Colonic mucosa (tissue), 4 donors: ENCODE results near the gene GABRG1. TPM values are rescaled to one million over a fixed set of nuclear protein-coding genes. Genes with fewer than 3 reads are reported as not detected.

Source experiments
- DNase-seq: peaks from one replicate; pipeline ENCODE4 v3.0.0-alpha.2; 2020
- H3K27ac ChIP-seq: fragments of 200-600 bp; one replicate; pipeline ENCODE4 v1.8.0; 2021
- H3K27me3 ChIP-seq: fragments of 200-600 bp; one replicate; pipeline ENCODE4 v1.8.0; 2021
- H3K36me3 ChIP-seq: fragments of 200-600 bp; one replicate; pipeline ENCODE4 v1.8.0; 2021
- H3K4me1 ChIP-seq: fragments of 200-600 bp; one replicate; pipeline ENCODE4 v1.8.0; 2021; ENCODE audit warnings: mild to moderate bottlenecking
- H3K4me3 ChIP-seq: fragments of 200-600 bp; one replicate; pipeline ENCODE4 v1.8.0; 2021
- H3K9ac ChIP-seq, 2 donors: one replicate each; pipeline ENCODE4 v1.7.0; 2013; ENCODE audit warnings: control low read depth in 2 of 2, low read depth in 2 of 2, low read length in 2 of 2
- H3K9me3 ChIP-seq: fragments of 200-600 bp; one replicate; pipeline ENCODE4 v1.8.0; 2021
- intact Hi-C: fragments of 100-400 bp; cut with DNase I; formaldehyde crosslinking; loops from one replicate; pipeline ENCODE4 v1.14.1; 2022
- total RNA-seq, 2 donors: library from RNA; stranded (reverse); fragmentation: NEBNext Ultra II Directional in 1 of 2; extraction: Animal tissue kit (Norgen Biotek cat#: 25700) in 1 of 2; gene quantifications; one replicate each; pipeline ENCODE4 v1.2.1, GENCODE V29; 2021
- TF ChIP-seq, protein P1 (sequence below): fragments of 200-600 bp; IDR thresholded peaks from one replicate; pipeline ENCODE4 v1.8.0; 2022; ENCODE audit warnings: antibody characterized with exemption, mild to moderate bottlenecking
- donor health status: healthy.
- donor health status: DM: no; HTN: no; CAD: no.
- donor health status: DM: no; HTN: no; CAD: no.

Gene GABRG1
- total RNA-seq, 2 donors from 2014 or later: not detected

GRCh38 chr4:46081248-46081647 is 42.6 kb downstream of the GABRG1 start:
- Histone ChIP-seq H3K4me3 (no peak overlapping the region), H3K4me1 (no peaks in the 10 kb centered on the region), H3K9me3 (no peaks in the 10 kb centered on the region), H3K9ac (no peak overlapping the region), H3K27me3 (no peaks in the 10 kb centered on the region), H3K36me3 (no peaks in the 10 kb centered on the region), H3K27ac (no peak overlapping the region)
- TF ChIP-seq, protein P1, sequence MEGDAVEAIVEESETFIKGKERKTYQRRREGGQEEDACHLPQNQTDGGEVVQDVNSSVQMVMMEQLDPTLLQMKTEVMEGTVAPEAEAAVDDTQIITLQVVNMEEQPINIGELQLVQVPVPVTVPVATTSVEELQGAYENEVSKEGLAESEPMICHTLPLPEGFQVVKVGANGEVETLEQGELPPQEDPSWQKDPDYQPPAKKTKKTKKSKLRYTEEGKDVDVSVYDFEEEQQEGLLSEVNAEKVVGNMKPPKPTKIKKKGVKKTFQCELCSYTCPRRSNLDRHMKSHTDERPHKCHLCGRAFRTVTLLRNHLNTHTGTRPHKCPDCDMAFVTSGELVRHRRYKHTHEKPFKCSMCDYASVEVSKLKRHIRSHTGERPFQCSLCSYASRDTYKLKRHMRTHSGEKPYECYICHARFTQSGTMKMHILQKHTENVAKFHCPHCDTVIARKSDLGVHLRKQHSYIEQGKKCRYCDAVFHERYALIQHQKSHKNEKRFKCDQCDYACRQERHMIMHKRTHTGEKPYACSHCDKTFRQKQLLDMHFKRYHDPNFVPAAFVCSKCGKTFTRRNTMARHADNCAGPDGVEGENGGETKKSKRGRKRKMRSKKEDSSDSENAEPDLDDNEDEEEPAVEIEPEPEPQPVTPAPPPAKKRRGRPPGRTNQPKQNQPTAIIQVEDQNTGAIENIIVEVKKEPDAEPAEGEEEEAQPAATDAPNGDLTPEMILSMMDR: no peak
- no peak for DNase-seq
- intact Hi-C loops: no loop called here

- TF ChIP-seq, protein P1: no peak
- H3K27me3 ChIP-seq: no peaks in the 10 kb centered on the region
- intact Hi-C loops: no loop called here
Observed at GRCh38 chr4:46073778-46074177, 50.1 kb downstream of the GABRG1 start.

GRCh38 chr4:46051392-46051791 is 72.5 kb downstream of the GABRG1 start:
- TF ChIP-seq, protein P1: no peak
- Histone ChIP-seq H3K9ac (no peak overlapping the region), H3K4me3 (no peak overlapping the region), H3K4me1 (no peaks in the 10 kb centered on the region), H3K27ac (no peak overlapping the region), H3K27me3 (no peaks in the 10 kb centered on the region), H3K36me3 (no peaks in the 10 kb centered on the region), H3K9me3 (no peaks in the 10 kb centered on the region)
- no peak for DNase-seq
- intact Hi-C loops: no loop called here

More at GRCh38 chr4:46073778-46074177, 50.1 kb downstream of the GABRG1 start:
- no peaks in the 10 kb centered on the region for H3K9me3 ChIP-seq
- no peak overlapping the region for H3K4me3 ChIP-seq
- no peak overlapping the region for H3K27ac ChIP-seq
- no peak overlapping the region for H3K9ac ChIP-seq
- H3K36me3 ChIP-seq: no peaks in the 10 kb centered on the region
- no peaks in the 10 kb centered on the region for H3K4me1 ChIP-seq
- no peak for DNase-seq

DNA sequence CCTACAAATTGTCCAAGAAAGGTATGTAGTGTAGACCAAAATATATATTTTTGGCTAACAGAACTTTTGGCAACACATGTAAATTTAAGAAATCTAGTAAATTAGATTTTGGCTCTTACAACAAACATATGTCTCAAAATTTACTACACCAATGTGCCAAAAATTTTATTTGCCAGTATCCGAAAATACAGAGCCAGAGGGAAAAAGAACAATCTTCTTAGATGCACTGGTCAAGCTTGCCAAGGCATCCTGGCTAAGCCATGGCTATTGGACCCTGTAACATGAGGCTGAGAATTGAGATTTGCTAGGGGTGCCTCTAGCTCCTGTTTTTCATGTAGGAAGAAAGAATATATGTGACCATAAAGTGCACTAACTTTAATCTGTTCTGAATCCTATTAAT is 91.8 kb downstream of the GABRG1 start:
- H3K4me1 ChIP-seq: no peaks in the 10 kb centered on the region
- H3K9ac ChIP-seq: no peak overlapping the region
- TF ChIP-seq, protein P1: no peak
- intact Hi-C loops: no loop called here
- H3K27ac ChIP-seq: no peak overlapping the region
- DNase-seq: no peak
- H3K36me3 ChIP-seq: no peaks in the 10 kb centered on the region
- H3K27me3 ChIP-seq: no peaks in the 10 kb centered on the region
- H3K4me3 ChIP-seq: no peak overlapping the region
- no peaks in the 10 kb centered on the region for H3K9me3 ChIP-seq

DNA sequence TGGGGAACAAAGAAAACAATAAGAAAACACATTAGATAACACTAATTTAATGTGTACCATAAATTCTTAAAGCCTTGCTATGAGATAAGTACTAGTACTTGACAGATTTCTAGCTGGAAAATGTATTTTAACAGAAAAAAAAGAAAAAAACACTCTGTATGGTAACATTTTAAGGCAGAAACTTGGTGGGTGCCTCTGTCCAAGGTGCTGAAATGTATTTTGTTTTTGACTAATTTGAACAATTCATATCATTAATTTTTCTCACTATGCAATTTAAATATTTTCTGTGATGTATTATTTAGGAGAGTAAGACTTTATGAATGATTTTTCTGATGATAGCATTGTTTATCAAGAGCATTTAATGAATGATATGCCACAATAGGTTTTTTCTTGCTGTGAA is 107.5 kb downstream of the GABRG1 start:
- no peak overlapping the region for H3K9ac ChIP-seq
- no peak for DNase-seq
- TF ChIP-seq, protein P1: no peak

DNA sequence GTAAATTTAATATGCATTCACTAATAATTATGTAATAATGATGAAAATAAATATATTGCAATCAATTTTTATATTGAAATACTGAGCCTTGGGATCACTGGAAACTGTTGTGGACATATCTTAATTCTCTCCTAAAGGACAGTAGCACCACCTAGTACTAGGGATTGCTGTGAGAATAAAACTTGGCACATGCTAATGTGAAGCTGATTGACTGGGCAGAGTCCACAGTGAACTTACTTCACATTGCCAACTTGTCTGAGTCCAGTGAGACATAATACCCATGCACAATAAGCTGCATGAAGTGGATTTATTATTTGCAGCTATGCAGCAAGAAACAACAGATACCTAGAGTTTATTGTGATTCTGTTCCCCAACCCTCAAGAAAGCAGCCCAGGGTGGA is 131.1 kb downstream of the GABRG1 start:
- no peak overlapping the region for H3K27ac ChIP-seq
- H3K9me3 ChIP-seq: no peaks in the 10 kb centered on the region
- no peaks in the 10 kb centered on the region for H3K36me3 ChIP-seq
- H3K27me3 ChIP-seq: no peaks in the 10 kb centered on the region
- no peak overlapping the region for H3K4me3 ChIP-seq
- no peak for DNase-seq
- TF ChIP-seq, protein P1: no peak
- H3K9ac ChIP-seq: no peak overlapping the region
- intact Hi-C loops: no loop called here
- H3K4me1 ChIP-seq: no peaks in the 10 kb centered on the region

More for the DNA sequence above, 107.5 kb downstream of the GABRG1 start:
- intact Hi-C loops: no loop called here
- Histone ChIP-seq H3K27me3 (no peaks in the 10 kb centered on the region), H3K4me1 (no peaks in the 10 kb centered on the region), H3K36me3 (no peaks in the 10 kb centered on the region), H3K9me3 (no peaks in the 10 kb centered on the region), H3K4me3 (no peak overlapping the region), H3K27ac (no peak overlapping the region)
